ENCODE data around the gene SEPHS2.

DNA sequence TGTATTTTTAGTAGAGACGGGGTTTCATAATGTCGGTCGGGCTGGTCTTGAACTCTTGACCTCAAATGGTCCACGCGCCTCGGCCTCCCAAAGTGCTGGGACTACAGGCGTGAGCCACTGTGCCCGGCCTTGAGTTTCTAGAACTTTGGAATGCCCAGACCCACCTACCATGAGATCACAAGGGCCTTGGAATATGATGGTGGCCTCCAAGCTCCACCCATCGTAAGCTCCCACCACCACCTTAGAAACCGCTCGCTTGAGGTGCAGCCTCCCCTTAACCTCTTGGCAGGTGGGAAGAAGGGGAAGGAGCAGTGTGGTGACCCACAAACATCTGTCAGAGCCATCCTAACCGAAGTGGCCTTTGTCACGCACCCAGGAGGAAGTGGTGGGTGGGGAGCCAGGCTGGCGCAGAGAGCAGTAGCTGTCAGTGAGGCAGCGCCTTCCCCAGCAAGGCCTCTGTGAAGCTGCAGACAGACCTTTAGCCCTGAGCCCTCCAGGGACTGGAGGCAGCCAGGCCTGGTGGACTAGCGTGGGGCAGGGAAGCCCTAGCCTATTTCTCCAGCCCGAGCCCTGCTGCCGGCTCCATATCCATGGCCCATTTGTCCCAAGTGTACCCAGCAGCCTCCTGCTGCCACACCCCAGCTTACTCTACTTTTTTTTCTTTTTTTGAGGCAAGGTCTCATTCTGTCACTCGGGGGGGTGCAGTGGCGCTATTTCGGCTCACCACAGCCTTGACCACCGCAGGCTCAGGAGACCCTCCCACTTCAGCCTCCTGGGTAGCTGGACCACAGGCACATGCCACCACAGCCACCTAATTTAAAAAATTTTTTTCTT, 13.1 kb upstream of the SEPHS2 start:
- TF ChIP-seq CTCF (conservative IDR thresholded peaks at IDR 0.05 in 1 of 2, IDR thresholded peaks at IDR 0.05 in 1 of 2; ENCODE audit: extremely low read depth in 1 of 2, insufficient read depth in 1 of 2, low read depth in 1 of 2, low read length in 2 of 2) = no peak
- TF ChIP-seq EZH2 (IDR thresholded peaks at IDR 0.05; ENCODE audit: borderline replicate concordance, low read length) = no peak
